ENCODE results near the gene RAI2. TPM values are rescaled to one million over a fixed set of nuclear protein-coding genes. Genes with fewer than 3 reads are reported as not detected.

The RAI2 gene
- 1.6 and 3.0 TPM in 2 replicates for total RNA-seq

DNA sequence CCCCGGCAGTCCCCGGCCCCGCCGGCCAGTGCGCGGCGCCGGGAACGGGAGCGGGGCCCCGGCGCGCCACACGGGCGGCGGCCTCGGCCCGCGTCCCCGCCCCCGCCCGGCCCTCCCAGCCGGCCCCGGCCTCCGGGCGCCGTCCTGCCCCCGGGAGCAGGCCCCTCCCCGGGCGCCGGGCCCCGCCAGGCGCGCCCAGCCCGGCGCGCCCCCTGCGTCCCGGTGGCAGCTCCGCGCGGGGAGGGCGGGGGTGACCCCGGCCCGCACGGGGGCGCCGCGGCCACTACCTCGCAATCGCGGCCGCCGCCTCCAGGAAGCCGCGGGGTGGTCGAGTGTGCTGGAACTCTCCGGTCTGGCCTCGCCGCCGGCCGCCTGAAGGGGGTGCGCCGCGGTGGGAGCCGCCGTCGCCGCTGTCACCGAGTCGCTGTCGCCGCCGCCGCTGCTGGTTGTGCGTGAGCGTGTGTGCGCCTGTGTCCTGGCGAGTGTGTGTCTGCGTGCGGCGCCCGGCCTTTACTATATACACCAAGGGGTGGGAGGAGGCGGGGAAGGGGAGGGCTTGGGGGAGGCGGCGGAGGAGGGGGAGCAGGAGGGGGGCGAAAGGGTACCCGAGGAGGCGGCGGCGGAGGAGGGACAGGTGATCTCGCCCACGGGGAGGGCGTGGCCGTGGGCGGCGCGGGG is at the start of gene RAI2:
RAI2 (minus strand) TSS at position 488 of the 678 bp plus-strand sequence. CDS start 59,288 bp downstream, outside the sequence.

Other genes with a start within 250 kb of the RAI2 start
- gene SCML1, start 123.8 kb downstream of the RAI2 start, total RNA-seq = 10.4 and 11.0 TPM in 2 replicates